Activated CD4-positive, alpha-beta T cell treated with anti-CD3 and anti-CD28 coated beads for 36 hours (primary cell): ENCODE measurements around the gene MYDGF. TPM values are rescaled to one million over a fixed set of nuclear protein-coding genes. Genes with fewer than 3 reads are reported as not detected.
A peak's percentile ranks its signal among the peaks of the same experiment; 100 is the strongest.

Experiments
- ATAC-seq: fragments of 200-7000 bp; cut with Tn5 transposase; one replicate; pipeline ENCODE4 v1.10.0; 2021; ENCODE audit warnings: mild to moderate bottlenecking, moderate library complexity
- CTCF ChIA-PET: fragments of 350-600 bp; sonication (Branson Sonifier 250); formaldehyde crosslinking; loops from one replicate; lab custom pipeline; 2021; ENCODE audit warnings: antibody characterized with exemption; lab: Charles Lee
- POLR2A ChIA-PET: fragments of 350-600 bp; sonication (Branson Sonifier 250); formaldehyde crosslinking; loops from one replicate; lab custom pipeline; 2021; ENCODE audit warnings: antibody characterized with exemption, inconsistent platforms; lab: Charles Lee
- DNase-seq: peaks from one replicate; pipeline ENCODE4 v3.0.0-alpha.2; 2020
- H3K27ac Mint-ChIP-seq: one replicate; pipeline ENCODE4 v1.8.0; 2021; ENCODE audit warnings: mixed read lengths
- H3K27me3 Mint-ChIP-seq: one replicate; pipeline ENCODE4 v1.8.0; 2021; ENCODE audit warnings: mixed read lengths
- H3K36me3 Mint-ChIP-seq: one replicate; pipeline ENCODE4 v1.8.0; 2021; ENCODE audit warnings: low read depth, mixed read lengths
- H3K4me1 Mint-ChIP-seq: one replicate; pipeline ENCODE4 v1.8.0; 2021; ENCODE audit warnings: mixed read lengths
- H3K4me3 Mint-ChIP-seq: one replicate; pipeline ENCODE4 v1.8.0; 2021; ENCODE audit warnings: mild to moderate bottlenecking, moderate library complexity, mixed read lengths
- H3K9me3 Mint-ChIP-seq: one replicate; pipeline ENCODE4 v1.8.0; 2021; ENCODE audit warnings: low read depth, mixed read lengths
- intact Hi-C, 2 experiments: fragments of 100-400 bp; cut with DNase I in 1 of 2; cut with micrococcal nuclease in 1 of 2; formaldehyde crosslinking; loops; one replicate each; pipeline versions ENCODE4 v1.14.2 to v1.15.1; 2022 to 2024; cut with DNase I, micrococcal nuclease
- total RNA-seq, 2 experiments: library from RNA; stranded (reverse); gene quantifications; one replicate each; pipeline ENCODE4 v1.2.3, GENCODE V29; 2021

Gene MYDGF
- total RNA-seq, 2 experiments from 2014 or later, result 34.7 to 53.8 TPM

GRCh38 chr19:4638828-4639530 is 31.2 kb downstream of the MYDGF start, which contains the start of gene TNFAIP8L1:
Gene TNFAIP8L1, plus strand, starts transcription at chr19:4639516. Its CDS starts 12,354 bp downstream, at chr19:4651870.
- intact Hi-C loops, result loop anchor here (1.0 to 5.0 kb wide), 18 partner anchors 31 to 1265 kb away; partner anchors contain the start of genes HDGFL2 (in 2 of the 2), CATSPERD (in 1 of the 2), CHAF1A (in 1 of the 2) and DPP9 (in 1 of the 2)
- H3K27me3 Mint-ChIP-seq, result no peaks in the 10 kb centered on the region
- H3K4me1 Mint-ChIP-seq, result peaks cover 26% of the 10 kb centered on the region
- ATAC-seq, result peak; percentile 95
- peak within 1 kb of the TSS; percentile 90 for H3K4me3 Mint-ChIP-seq
- CTCF ChIA-PET, result interaction anchor here (1.1 to 1.6 kb wide), 3 partner anchors 24 to 73 kb away, joined by 3 to 6 read pairs (median 3); no protein-coding TSS in a partner anchor
- H3K9me3 Mint-ChIP-seq, result no peaks in the 10 kb centered on the region
- POLR2A ChIA-PET, result no interaction called here
- peak within 1 kb of the TSS; percentile 97 for H3K27ac Mint-ChIP-seq
- no peaks in the 10 kb centered on the region for H3K36me3 Mint-ChIP-seq
- peak; percentile 100 for DNase-seq

GRCh38 chr19:4638317-4638716 is 31.8 kb downstream of the MYDGF start:
- ATAC-seq (no peak), DNase-seq (peak; percentile 26)
- Mint-ChIP-seq H3K4me3 (peak overlapping the region; percentile 90), H3K4me1 (peaks cover 28% of the 10 kb centered on the region), H3K27ac (peak overlapping the region; percentile 97), H3K9me3 (no peaks in the 10 kb centered on the region), H3K27me3 (no peaks in the 10 kb centered on the region), H3K36me3 (no peaks in the 10 kb centered on the region)
- CTCF ChIA-PET, result interaction anchor here (0.6 to 3.0 kb wide), 6 partner anchors 21 to 507 kb away, joined by 3 to 18 read pairs (median 3); no protein-coding TSS in a partner anchor
- POLR2A ChIA-PET, result no interaction called here
- intact Hi-C loops, result loop anchor here (2.0 to 5.0 kb wide), 4 partner anchors 166 to 938 kb away; partner anchors contain the start of genes HDGFL2 (in 1 of the 2), PIP5K1C (in 1 of the 2) and UBXN6 (in 1 of the 2)

DNA sequence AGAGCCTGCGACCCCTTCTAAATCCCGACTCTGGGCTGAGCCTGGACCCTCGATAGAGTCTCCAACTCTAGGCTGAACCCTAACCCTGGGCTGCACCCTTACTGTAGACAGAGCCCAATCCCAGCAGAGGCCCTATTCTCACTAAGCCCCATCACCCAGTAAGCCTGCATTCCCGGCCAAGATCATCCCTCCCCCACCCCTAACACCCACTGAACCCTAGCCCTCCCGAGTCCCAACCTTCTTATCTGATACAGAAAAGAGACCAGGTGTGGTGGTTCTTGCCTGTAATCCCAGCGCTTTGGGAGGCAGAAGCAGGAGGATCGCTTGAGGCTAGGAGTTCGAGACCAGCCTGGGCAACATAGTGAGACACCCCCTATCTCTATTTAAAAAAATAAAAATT is 33.4 kb downstream of the MYDGF start:
- H3K4me1 Mint-ChIP-seq, result peaks cover 29% of the 10 kb centered on the region
- intact Hi-C loops, result loop anchor here (1.0 to 5.0 kb wide), 10 partner anchors 38 to 276 kb away; partner anchors contain the start of genes HDGFL2 (in 1 of the 2) and UBXN6 (in 1 of the 2)
- H3K9me3 Mint-ChIP-seq, result no peaks in the 10 kb centered on the region
- DNase-seq (no peak), ATAC-seq (no peak)
- no peaks in the 10 kb centered on the region for H3K36me3 Mint-ChIP-seq
- peak overlapping the region; percentile 31 for H3K4me3 Mint-ChIP-seq
- H3K27me3 Mint-ChIP-seq, result no peaks in the 10 kb centered on the region
- CTCF ChIA-PET, result interaction anchor here (0.7 to 3.0 kb wide), 24 partner anchors 12 to 154 kb away, joined by 3 to 18 read pairs (median 4); partner anchors contain the start of gene FEM1A
- H3K27ac Mint-ChIP-seq, result no peak overlapping the region
- POLR2A ChIA-PET, result no interaction called here

DNA sequence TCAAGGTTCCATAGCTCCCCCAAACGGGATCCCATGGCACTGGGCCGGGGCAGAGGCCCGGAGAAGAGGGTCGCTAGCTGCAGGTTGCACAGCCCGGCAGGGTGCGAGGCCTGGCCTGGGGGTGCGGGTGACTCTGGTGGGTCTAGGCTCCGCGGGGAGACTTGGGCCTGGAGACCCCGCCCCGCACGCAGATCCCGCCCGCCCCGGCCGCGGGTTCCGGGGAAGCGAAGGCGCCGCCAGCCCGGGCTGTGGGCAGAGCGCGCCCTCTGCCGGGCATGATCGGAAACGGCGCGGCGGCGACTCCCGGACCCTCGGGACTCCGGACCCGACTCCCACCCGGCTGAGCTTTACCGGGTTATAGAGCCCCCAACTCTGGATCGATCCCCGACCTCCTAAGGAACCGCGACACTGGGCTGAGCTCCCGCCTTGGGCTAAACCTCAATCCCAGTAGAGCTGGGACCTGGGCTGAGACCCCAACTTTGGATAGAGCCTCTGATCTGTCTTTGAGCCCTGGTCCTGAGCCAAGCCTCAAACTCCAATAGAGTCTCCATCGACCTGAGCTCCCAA is 33.9 kb downstream of the MYDGF start:
- peak; percentile 87 for DNase-seq
- POLR2A ChIA-PET, result interaction anchor here (0.6 kb wide), 1 partner anchor 171 kb away, joined by 4 read pairs; no protein-coding TSS in a partner anchor
- no peaks in the 10 kb centered on the region for H3K27me3 Mint-ChIP-seq
- CTCF ChIA-PET, result interaction anchor here (0.6 to 3.0 kb wide), 29 partner anchors 11 to 812 kb away, joined by 3 to 18 read pairs (median 4); partner anchors contain the start of gene FEM1A
- peak overlapping the region; percentile 35 for H3K4me3 Mint-ChIP-seq
- intact Hi-C loops, result loop anchor here (1.0 to 5.0 kb wide), 10 partner anchors 37 to 276 kb away; partner anchors contain the start of genes HDGFL2 (in 1 of the 2) and UBXN6 (in 1 of the 2)
- no peaks in the 10 kb centered on the region for H3K36me3 Mint-ChIP-seq
- H3K27ac Mint-ChIP-seq, result no peak overlapping the region
- no peak for ATAC-seq
- H3K4me1 Mint-ChIP-seq, result peaks cover 28% of the 10 kb centered on the region
- no peaks in the 10 kb centered on the region for H3K9me3 Mint-ChIP-seq

GRCh38 chr19:4635754-4636116 is 34.4 kb downstream of the MYDGF start:
- no peak for DNase-seq
- H3K27ac Mint-ChIP-seq, result no peak overlapping the region
- intact Hi-C loops, result loop anchor here (1.0 to 5.0 kb wide), 10 partner anchors 37 to 277 kb away; partner anchors contain the start of genes HDGFL2 (in 1 of the 2) and UBXN6 (in 1 of the 2)
- peaks cover 25% of the 10 kb centered on the region for H3K4me1 Mint-ChIP-seq
- ChIA-PET POLR2A (interaction anchor here (0.6 kb wide), 1 partner anchor 170 kb away, joined by 4 read pairs; no protein-coding TSS in a partner anchor), CTCF (interaction anchor here (0.6 to 3.0 kb wide), 19 partner anchors 11 to 813 kb away, joined by 3 to 18 read pairs (median 6); partner anchors contain the start of gene FEM1A)
- no peaks in the 10 kb centered on the region for H3K9me3 Mint-ChIP-seq
- H3K36me3 Mint-ChIP-seq, result no peaks in the 10 kb centered on the region
- peak overlapping the region; percentile 35 for H3K4me3 Mint-ChIP-seq
- ATAC-seq, result no peak
- no peaks in the 10 kb centered on the region for H3K27me3 Mint-ChIP-seq

GRCh38 chr19:4633140-4633967 is 36.8 kb downstream of the MYDGF start:
- CTCF ChIA-PET, result interaction anchor here (0.5 to 3.5 kb wide), 15 partner anchors 8 to 417 kb away, joined by 3 to 28 read pairs (median 4); partner anchors contain the start of genes PLIN5 and SEMA6B
- Mint-ChIP-seq H3K27ac (no peak overlapping the region), H3K36me3 (no peaks in the 10 kb centered on the region), H3K9me3 (no peaks in the 10 kb centered on the region), H3K27me3 (no peaks in the 10 kb centered on the region), H3K4me3 (no peak overlapping the region), H3K4me1 (peaks cover 14% of the 10 kb centered on the region)
- DNase-seq (peak; percentile 70), ATAC-seq (peak; percentile 45)
- POLR2A ChIA-PET, result interaction anchor here (0.6 kb wide), 1 partner anchor 266 kb away, joined by 3 read pairs; no protein-coding TSS in a partner anchor
- intact Hi-C loops, result no loop called here

DNA sequence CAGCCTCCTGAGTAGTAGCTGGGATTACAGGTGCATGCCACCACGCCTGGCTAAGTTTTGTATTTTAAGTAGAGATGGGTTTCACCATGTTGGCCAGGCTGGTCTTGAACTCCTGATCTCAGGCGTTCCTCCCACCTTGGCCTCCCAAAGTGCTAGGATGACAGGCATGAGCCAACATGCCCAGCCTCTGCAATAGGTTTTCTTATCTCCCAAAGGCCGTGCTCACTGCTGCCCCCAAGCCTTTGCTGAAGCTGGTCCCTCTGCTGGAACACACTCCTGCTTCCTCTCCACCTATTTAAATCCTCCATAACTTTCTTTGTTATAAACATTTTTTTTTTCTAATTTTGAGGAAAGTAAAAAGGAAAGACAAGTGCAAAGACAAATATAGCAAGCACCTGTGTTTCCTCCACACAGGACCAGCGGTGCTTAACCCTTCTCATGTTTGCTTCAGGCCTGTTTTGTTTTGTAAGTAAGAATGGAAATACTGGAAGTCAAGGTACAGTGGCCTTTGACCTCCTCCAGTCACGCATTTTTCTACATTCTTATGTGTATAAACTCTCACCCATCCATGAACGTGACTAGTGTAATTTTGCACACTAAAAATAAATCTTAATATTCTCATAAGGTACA is 45.3 kb downstream of the MYDGF start:
- no peak for ATAC-seq
- H3K36me3 Mint-ChIP-seq, result no peaks in the 10 kb centered on the region
- H3K4me3 Mint-ChIP-seq, result no peak overlapping the region
- H3K4me1 Mint-ChIP-seq, result no peaks in the 10 kb centered on the region
- intact Hi-C loops, result no loop called here
- DNase-seq, result no peak
- no peaks in the 10 kb centered on the region for H3K9me3 Mint-ChIP-seq
- H3K27ac Mint-ChIP-seq, result no peak overlapping the region
- ChIA-PET CTCF (interaction anchor here (0.6 to 2.2 kb wide), 2 partner anchors 9 to 11 kb away, joined by 3 to 4 read pairs; no protein-coding TSS in a partner anchor), POLR2A (no interaction called here)
- peaks cover 6% of the 10 kb centered on the region for H3K27me3 Mint-ChIP-seq

GRCh38 chr19:4624301-4624700 is 45.8 kb downstream of the MYDGF start:
- intact Hi-C loops, result no loop called here
- Mint-ChIP-seq H3K9me3 (no peaks in the 10 kb centered on the region), H3K4me3 (no peak overlapping the region), H3K4me1 (no peaks in the 10 kb centered on the region), H3K27ac (no peak overlapping the region), H3K36me3 (no peaks in the 10 kb centered on the region), H3K27me3 (peaks cover 8% of the 10 kb centered on the region)
- ChIA-PET POLR2A (no interaction called here), CTCF (interaction anchor here (0.6 to 2.2 kb wide), 2 partner anchors 10 to 11 kb away, joined by 3 to 4 read pairs; no protein-coding TSS in a partner anchor)
- no peak for DNase-seq
- ATAC-seq, result no peak

DNA sequence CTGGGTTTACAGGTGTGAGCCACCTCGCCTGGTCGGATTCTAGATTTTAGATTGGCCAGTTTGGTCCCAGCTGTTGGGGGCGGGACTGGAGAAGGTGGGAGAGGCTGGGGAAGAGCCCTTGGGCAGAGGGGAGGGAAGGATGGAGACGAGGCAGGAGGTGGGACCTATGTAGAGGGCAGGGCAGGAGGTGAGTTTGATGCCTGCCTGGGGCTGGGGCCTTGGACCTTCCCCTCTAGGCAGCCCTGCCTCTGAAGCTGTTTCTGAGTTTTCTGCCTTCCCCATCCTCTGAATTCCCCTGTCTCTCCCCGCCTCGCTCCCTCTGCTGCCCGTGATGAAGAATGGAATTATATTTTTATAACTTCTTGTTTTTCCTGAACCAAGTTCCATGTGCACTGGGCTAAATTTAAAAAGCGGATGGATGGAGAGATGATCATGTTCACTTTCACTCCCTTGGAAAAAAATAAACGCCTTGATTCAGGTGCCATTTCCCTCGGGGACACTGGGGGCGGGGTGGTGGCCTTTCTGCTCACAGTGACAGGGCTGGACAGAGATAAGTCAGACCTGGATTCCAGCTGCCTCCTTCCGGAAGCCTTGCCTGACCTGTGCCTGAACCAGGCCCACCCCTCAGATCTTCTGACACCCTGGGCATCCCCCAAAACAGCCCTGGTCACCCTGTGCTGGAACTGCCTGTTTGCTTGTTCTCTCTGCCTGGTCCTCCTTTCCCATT is 47.3 kb downstream of the MYDGF start:
- H3K27me3 Mint-ChIP-seq, result peaks cover 11% of the 10 kb centered on the region
- H3K27ac Mint-ChIP-seq, result no peak overlapping the region
- no peak overlapping the region for H3K4me3 Mint-ChIP-seq
- intact Hi-C loops, result no loop called here
- ATAC-seq (no peak), DNase-seq (no peak)
- POLR2A ChIA-PET, result interaction anchor here (0.7 kb wide), 1 partner anchor 38 kb away, joined by 3 read pairs; no protein-coding TSS in a partner anchor
- H3K4me1 Mint-ChIP-seq, result no peaks in the 10 kb centered on the region
- no peaks in the 10 kb centered on the region for H3K9me3 Mint-ChIP-seq
- CTCF ChIA-PET, result interaction anchor here (0.7 to 1.0 kb wide), 2 partner anchors 97 to 223 kb away, joined by 3 read pairs; no protein-coding TSS in a partner anchor
- H3K36me3 Mint-ChIP-seq, result no peaks in the 10 kb centered on the region
